ENCODE results near the gene LRP10. TPM values are rescaled to one million over a fixed set of nuclear protein-coding genes. Genes with fewer than 3 reads are reported as not detected.
A peak's percentile ranks its signal among the peaks of the same experiment; 100 is the strongest.
"Not testable (repeated sequence)": the region's sequence is repeated elsewhere in the genome, so short reads cannot be mapped to it uniquely, and the experiment has no call there.

Gene LRP10
- total and polyA plus RNA-seq, 2 donors (not counting 1 experiment from before 2014, with no cell fraction given): 99.7 to 120 TPM

- H3K27me3 ChIP-seq (replicated peaks in 1 of 4; ENCODE audit: control extremely low read depth in 1 of 4, control insufficient read depth in 3 of 4, insufficient read depth in 4 of 4, low read length in 3 of 4): peaks cover 0 to 5% (median 0%) of the 10 kb centered on the region in 4 experiments
- POLR2A ChIA-PET: interaction anchor here (0.6 to 1.4 kb wide), 8 partner anchors 12 to 297 kb away, joined by 3 to 5 read pairs (median 4); partner anchors contain the start of gene OXA1L
- CTCF ChIA-PET: interaction anchor here (0.7 to 12.0 kb wide), 62 partner anchors 9 to 533 kb away, joined by 3 to 207 read pairs (median 5); partner anchors contain the start of genes DAD1, LRP10, MMP14 and MRPL52
- ATAC-seq (ENCODE audit: low read depth) (peak; percentile 95), DNase-seq (peak; percentile 91)
- no peak for TF ChIP-seq EZH2 (IDR thresholded peaks at IDR 0.05; ENCODE audit: borderline replicate concordance, insufficient read depth, low read depth, low read length, poor library complexity, severe bottlenecking)
- peak; percentile 87 for TF ChIP-seq CTCF (IDR thresholded peaks at IDR 0.05)
- peak overlapping the region; percentile 88 for H3K4me2 ChIP-seq (replicated peaks; ENCODE audit: low read depth, low read length, poor library complexity, severe bottlenecking)
- H3K79me2 ChIP-seq (ENCODE audit: control insufficient read depth, insufficient read depth, low read length): no peaks in the 10 kb centered on the region
- intact Hi-C loops (cut with micrococcal nuclease): loop anchor here (1.0 to 10.0 kb wide), 14 partner anchors 18 to 538 kb away; partner anchors contain the start of genes ABHD4, LRP10 and OXA1L
- H2AFZ ChIP-seq (ENCODE audit: insufficient read depth, low read depth, low read length, poor library complexity, severe bottlenecking): peak overlapping the region; percentile 72
- Mint-ChIP-seq H3K4me3 (peak overlapping the region; percentile 88), H3K27me3 (peaks cover 6% of the 10 kb centered on the region), H3K27ac (peak overlapping the region; percentile 85), H3K9me3 (ENCODE audit: insufficient read depth) (no peaks in the 10 kb centered on the region), H3K4me1 (peaks cover 6% of the 10 kb centered on the region)
- peaks cover 0 to 8% of the 10 kb centered on the region in 2 donors for H3K4me1 ChIP-seq (ENCODE audit: control insufficient read depth in 2 of 2, insufficient read depth in 2 of 2, low read length in 2 of 2)
- peak overlapping the region in 1 of 2 donors; percentile 42 for H3K27ac ChIP-seq (ENCODE audit: low read length in 2 of 2)
- peaks cover 0 to 6% (median 2%) of the 10 kb centered on the region in 3 donors for H3K9me3 ChIP-seq (ENCODE audit: control extremely low read depth in 1 of 3, control insufficient read depth in 2 of 3, insufficient read depth in 1 of 3, low read length in 2 of 3)
- H4K20me1 ChIP-seq (ENCODE audit: control insufficient read depth, insufficient read depth, low read length, poor library complexity, severe bottlenecking): no peaks in the 10 kb centered on the region
- 2% methylated on average over 13 of the region's 20 CpGs for WGBS (ENCODE audit: insufficient coverage)
- H3K36me3 ChIP-seq (replicated peaks in 1 of 2; ENCODE audit: control extremely low read depth in 1 of 2, control insufficient read depth in 1 of 2, extremely low read depth in 1 of 2, insufficient read depth in 2 of 2, low read length in 1 of 2): no peaks in the 10 kb centered on the region
- H3K9ac ChIP-seq (ENCODE audit: low read length): peak overlapping the region; percentile 66
- H3K4me3 ChIP-seq (ENCODE audit: control extremely low read depth in 1 of 5, extremely low read depth in 1 of 5, insufficient read depth in 1 of 5, low read depth in 2 of 5, low read length in 4 of 5): peak overlapping the region; percentile 49 to 72 (median 63)
Observed at GRCh38 chr14:22852940-22853767, 18.4 kb upstream of the LRP10 start.

GRCh38 chr14:22854296-22854695, 17.2 kb upstream of the LRP10 start:
- not testable (repeated sequence) for H2AFZ ChIP-seq (ENCODE audit: insufficient read depth, low read depth, low read length, poor library complexity, severe bottlenecking); H3K36me3 ChIP-seq (replicated peaks in 1 of 2; ENCODE audit: control extremely low read depth in 1 of 2, control insufficient read depth in 1 of 2, extremely low read depth in 1 of 2, insufficient read depth in 2 of 2, low read length in 1 of 2); ATAC-seq (ENCODE audit: low read depth); H3K4me3 Mint-ChIP-seq; H3K9ac ChIP-seq (ENCODE audit: low read length); H3K27ac Mint-ChIP-seq; H3K9me3 Mint-ChIP-seq (ENCODE audit: insufficient read depth); H3K4me1 ChIP-seq (ENCODE audit: control insufficient read depth in 2 of 2, insufficient read depth in 2 of 2, low read length in 2 of 2); H3K4me3 ChIP-seq (ENCODE audit: control extremely low read depth in 1 of 5, extremely low read depth in 1 of 5, insufficient read depth in 1 of 5, low read depth in 2 of 5, low read length in 4 of 5); H3K27ac ChIP-seq (ENCODE audit: low read length in 2 of 2); H3K4me2 ChIP-seq (replicated peaks; ENCODE audit: low read depth, low read length, poor library complexity, severe bottlenecking); DNase-seq; H3K27me3 ChIP-seq (replicated peaks in 1 of 4; ENCODE audit: control extremely low read depth in 1 of 4, control insufficient read depth in 3 of 4, insufficient read depth in 4 of 4, low read length in 3 of 4); H3K79me2 ChIP-seq (ENCODE audit: control insufficient read depth, insufficient read depth, low read length); H3K9me3 ChIP-seq (ENCODE audit: control extremely low read depth in 1 of 3, control insufficient read depth in 2 of 3, insufficient read depth in 1 of 3, low read length in 2 of 3); H4K20me1 ChIP-seq (ENCODE audit: control insufficient read depth, insufficient read depth, low read length, poor library complexity, severe bottlenecking); H3K4me1 Mint-ChIP-seq; H3K27me3 Mint-ChIP-seq
- ChIA-PET POLR2A (interaction anchor here (0.6 kb wide), 1 partner anchor 205 kb away, joined by 4 read pairs; no protein-coding TSS in a partner anchor), CTCF (interaction anchor here (0.9 to 12.0 kb wide), 40 partner anchors 8 to 495 kb away, joined by 3 to 207 read pairs (median 10); partner anchors contain the start of genes AJUBA, DAD1, LRP10 and MMP14)
- intact Hi-C loops (cut with micrococcal nuclease): loop anchor here (5.0 to 10.0 kb wide), 2 partner anchors 257 to 539 kb away; partner anchors contain the start of gene ABHD4
- WGBS (ENCODE audit: insufficient coverage): 96% methylated on average over 10 of the region's 11 CpGs
